Erythroblast (primary cell): ENCODE data around the gene MYO1A.

ENCODE experiments used
- GATA1 ChIP-seq: IDR thresholded peaks from 2 replicates; pipeline ENCODE4 v1.6.1; 2011; ENCODE audit warnings: low read depth, mild to moderate bottlenecking, control low read depth, low read length, moderate library complexity
- POLR2A ChIP-seq: IDR thresholded peaks from 2 replicates; pipeline ENCODE4 v1.6.1; 2011; ENCODE audit warnings: mild to moderate bottlenecking, low read length

DNA sequence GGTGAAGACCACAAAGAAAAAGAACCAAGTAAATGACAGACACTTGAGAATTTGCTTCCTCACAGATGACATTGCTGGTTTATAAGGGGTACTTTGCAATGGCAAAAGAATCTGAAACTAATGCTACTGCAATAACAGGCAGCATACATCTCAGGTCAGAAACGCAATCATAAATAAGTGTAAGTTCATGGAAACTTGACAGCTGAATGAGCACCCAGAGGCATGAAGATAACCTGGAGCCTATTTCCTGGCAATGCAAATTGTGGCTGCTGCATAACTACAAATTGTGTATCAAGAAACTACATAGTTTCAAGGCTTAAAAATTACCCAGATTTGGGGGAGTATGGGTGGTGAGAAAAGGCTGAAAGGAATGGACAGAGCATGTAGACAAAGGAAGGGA is 8.5 kb upstream of the MYO1A start:
- TF ChIP-seq POLR2A (no peak), GATA1 (no peak)
